Measurements from ENCODE around the gene LAGE3. TPM values are rescaled to one million over a fixed set of nuclear protein-coding genes. Genes with fewer than 3 reads are reported as not detected.

Gene LAGE3
- total RNA-seq, 4 donors from 2014 or later = 8.0 to 44.4 (median 28.6) TPM

DNA sequence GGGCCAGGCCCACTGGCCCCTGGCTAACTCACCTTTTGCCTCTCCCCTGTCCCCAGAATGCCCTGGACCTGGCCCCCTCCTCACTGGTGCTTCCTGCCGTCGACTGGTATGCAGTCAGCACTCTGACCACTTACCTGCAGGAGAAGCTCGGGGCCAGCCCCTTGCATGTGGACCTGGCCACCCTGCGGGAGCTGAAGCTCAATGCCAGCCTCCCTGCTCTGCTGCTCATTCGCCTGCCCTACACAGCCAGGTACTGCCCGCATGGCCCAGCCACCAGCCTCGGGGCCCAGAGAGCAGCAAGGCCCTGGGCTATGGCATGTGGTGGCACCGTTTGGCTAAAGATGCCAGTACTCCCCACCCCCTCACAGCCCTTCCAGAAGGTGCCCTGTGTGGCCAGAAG lies 46.9 kb downstream of the LAGE3 start:
- peaks cover 35% of the 10 kb centered on the region for H3K36me3 ChIP-seq
- WGBS = 85% methylated on average over 4 of the region's 8 CpGs
- no peak overlapping the region for H3K27ac ChIP-seq
- no peak for TF ChIP-seq EP300 (IDR thresholded peaks at IDR 0.05)
- no peaks in the 10 kb centered on the region for H3K9me3 ChIP-seq
- no peaks in the 10 kb centered on the region for H3K27me3 ChIP-seq
- DNase-seq (ENCODE audit: low spot score in 2 of 2) = no peak
- H3K4me3 ChIP-seq = no peak overlapping the region
- H3K4me1 ChIP-seq = peaks cover 20% of the 10 kb centered on the region

DNA sequence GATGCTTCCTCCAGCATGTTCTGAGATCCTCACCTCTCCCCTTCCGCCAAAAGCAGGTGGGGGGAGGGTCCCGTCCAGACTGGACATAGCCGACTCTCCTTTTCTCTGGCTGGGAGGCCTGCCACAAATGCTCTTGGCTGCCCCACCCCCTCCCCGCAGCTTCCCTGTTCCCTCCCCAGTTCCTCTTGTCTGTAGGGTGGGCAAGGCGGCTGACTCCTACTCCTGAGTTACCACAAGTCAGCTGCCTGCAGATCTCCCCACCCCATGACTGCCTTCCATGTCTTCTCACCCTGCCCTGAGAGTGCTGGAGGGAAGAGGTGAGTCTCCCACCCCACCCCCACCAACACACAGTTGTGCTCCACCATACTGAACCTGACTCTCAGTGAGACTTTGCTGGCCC lies 47.7 kb downstream of the LAGE3 start:
- Histone ChIP-seq H3K4me1 (peaks cover 20% of the 10 kb centered on the region), H3K27ac (no peak overlapping the region), H3K4me3 (no peak overlapping the region), H3K27me3 (no peaks in the 10 kb centered on the region), H3K36me3 (peaks cover 35% of the 10 kb centered on the region), H3K9me3 (no peaks in the 10 kb centered on the region)
- DNase-seq (ENCODE audit: low spot score in 2 of 2) = no peak
- whole genome bisulfite sequencing = 65% methylated on average over 5 of the region's 5 CpGs
- no peak for TF ChIP-seq POLR2AphosphoS5 (IDR thresholded peaks at IDR 0.05)

DNA sequence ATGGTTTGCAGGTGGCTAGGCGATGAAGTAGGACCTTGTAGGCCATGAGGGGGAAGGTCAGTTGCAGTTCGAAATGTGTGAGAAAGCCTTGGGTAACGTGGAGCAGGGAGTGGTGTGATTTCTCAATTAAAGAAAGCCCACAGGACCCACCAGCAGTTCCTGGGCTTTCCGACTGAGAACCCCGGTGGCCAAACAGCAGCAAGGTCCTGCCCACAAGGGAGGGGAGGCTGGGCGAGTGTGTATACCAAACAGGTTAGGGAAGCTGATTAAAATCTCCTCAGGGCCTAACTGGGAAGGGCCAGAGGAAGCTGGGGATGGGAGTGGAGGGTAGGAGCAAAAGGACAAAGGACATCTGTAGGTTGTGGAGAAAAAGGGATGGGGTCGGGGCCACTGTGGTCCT lies 48.2 kb downstream of the LAGE3 start:
- WGBS = 65% methylated on average over 7 of the region's 7 CpGs
- no peak for TF ChIP-seq POLR2AphosphoS5 (IDR thresholded peaks at IDR 0.05)
- TF ChIP-seq EP300 (IDR thresholded peaks at IDR 0.05) = no peak
- no peak for TF ChIP-seq POLR2A (IDR thresholded peaks at IDR 0.05)
- TF ChIP-seq, protein P1, sequence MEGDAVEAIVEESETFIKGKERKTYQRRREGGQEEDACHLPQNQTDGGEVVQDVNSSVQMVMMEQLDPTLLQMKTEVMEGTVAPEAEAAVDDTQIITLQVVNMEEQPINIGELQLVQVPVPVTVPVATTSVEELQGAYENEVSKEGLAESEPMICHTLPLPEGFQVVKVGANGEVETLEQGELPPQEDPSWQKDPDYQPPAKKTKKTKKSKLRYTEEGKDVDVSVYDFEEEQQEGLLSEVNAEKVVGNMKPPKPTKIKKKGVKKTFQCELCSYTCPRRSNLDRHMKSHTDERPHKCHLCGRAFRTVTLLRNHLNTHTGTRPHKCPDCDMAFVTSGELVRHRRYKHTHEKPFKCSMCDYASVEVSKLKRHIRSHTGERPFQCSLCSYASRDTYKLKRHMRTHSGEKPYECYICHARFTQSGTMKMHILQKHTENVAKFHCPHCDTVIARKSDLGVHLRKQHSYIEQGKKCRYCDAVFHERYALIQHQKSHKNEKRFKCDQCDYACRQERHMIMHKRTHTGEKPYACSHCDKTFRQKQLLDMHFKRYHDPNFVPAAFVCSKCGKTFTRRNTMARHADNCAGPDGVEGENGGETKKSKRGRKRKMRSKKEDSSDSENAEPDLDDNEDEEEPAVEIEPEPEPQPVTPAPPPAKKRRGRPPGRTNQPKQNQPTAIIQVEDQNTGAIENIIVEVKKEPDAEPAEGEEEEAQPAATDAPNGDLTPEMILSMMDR (IDR thresholded peaks at IDR 0.05) = no peak
- H3K4me1 ChIP-seq = peaks cover 20% of the 10 kb centered on the region
- H3K4me3 ChIP-seq = no peak overlapping the region
- peaks cover 35% of the 10 kb centered on the region for H3K36me3 ChIP-seq
- DNase-seq (ENCODE audit: low spot score in 2 of 2) = peak in 1 of 2 donors; percentile 61
- H3K27ac ChIP-seq = no peak overlapping the region
- H3K27me3 ChIP-seq = no peaks in the 10 kb centered on the region
- no peaks in the 10 kb centered on the region for H3K9me3 ChIP-seq

- Histone ChIP-seq H3K4me3 (no peak overlapping the region), H3K36me3 (peaks cover 34% of the 10 kb centered on the region), H3K27ac (no peak overlapping the region), H3K4me1 (peaks cover 20% of the 10 kb centered on the region), H3K27me3 (no peaks in the 10 kb centered on the region), H3K9me3 (no peaks in the 10 kb centered on the region)
- DNase-seq (ENCODE audit: low spot score in 2 of 2) = no peak
- TF ChIP-seq EP300 (IDR thresholded peaks at IDR 0.05) (no peak), POLR2AphosphoS5 (IDR thresholded peaks at IDR 0.05) (no peak), POLR2A (IDR thresholded peaks at IDR 0.05) (no peak)
- TF ChIP-seq, protein P1 (IDR thresholded peaks at IDR 0.05) = no peak
- WGBS = 77% methylated on average over 6 of the region's 6 CpGs
Measured at GRCh38 chrX:154430479-154430878, 48.6 kb downstream of the LAGE3 start.

DNA sequence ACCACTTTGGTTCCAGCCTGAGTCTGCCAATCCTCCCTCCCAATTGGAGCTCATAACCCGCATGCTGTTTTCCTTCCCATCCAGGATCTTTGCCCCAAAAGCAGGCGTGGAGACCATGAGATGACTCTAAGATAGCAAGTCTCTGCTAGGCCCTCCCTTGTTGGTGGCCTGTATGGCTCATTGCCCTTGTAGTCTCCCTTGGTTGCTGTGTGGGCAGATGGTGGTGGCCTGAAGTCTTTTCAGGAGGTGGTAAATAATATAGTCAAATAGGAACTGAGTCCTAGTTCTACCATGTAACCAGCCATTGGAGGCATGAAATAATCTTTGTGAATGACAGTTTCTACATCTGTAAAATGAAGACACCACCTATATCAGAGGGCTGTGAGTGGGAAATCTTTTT lies 49.4 kb downstream of the LAGE3 start:
- TF ChIP-seq POLR2AphosphoS5 (IDR thresholded peaks at IDR 0.05) = no peak
- TF ChIP-seq, protein P1 (IDR thresholded peaks at IDR 0.05) = no peak
- no peak for TF ChIP-seq POLR2A (IDR thresholded peaks at IDR 0.05)
- no peak for TF ChIP-seq EP300 (IDR thresholded peaks at IDR 0.05)
- peaks cover 20% of the 10 kb centered on the region for H3K4me1 ChIP-seq
- WGBS = 88% methylated on average over 2 of the region's 2 CpGs
- peak overlapping the region; percentile 69 for H3K4me3 ChIP-seq
- no peaks in the 10 kb centered on the region for H3K9me3 ChIP-seq
- no peak overlapping the region for H3K27ac ChIP-seq
- H3K27me3 ChIP-seq = no peaks in the 10 kb centered on the region
- DNase-seq (ENCODE audit: low spot score in 2 of 2) = no peak
- H3K36me3 ChIP-seq = peaks cover 26% of the 10 kb centered on the region

- 62% methylated on average over 42 of the region's 87 CpGs for WGBS
- peak in 1 of 3 donors; percentile 73 for TF ChIP-seq POLR2AphosphoS5 (IDR thresholded peaks at IDR 0.05)
- TF ChIP-seq, protein P1 (IDR thresholded peaks at IDR 0.05) = no peak
- Histone ChIP-seq H3K4me1 (peaks cover 20% of the 10 kb centered on the region), H3K4me3 (peak within 1 kb of the TSS; percentile 69), H3K36me3 (peaks cover 15% of the 10 kb centered on the region), H3K9me3 (no peaks in the 10 kb centered on the region), H3K27ac (peak within 1 kb of the TSS; percentile 83), H3K27me3 (no peaks in the 10 kb centered on the region)
- peak; percentile 94 to 95 for DNase-seq (ENCODE audit: low spot score in 2 of 2)
Measured at GRCh38 chrX:154428176-154429171, 50.6 kb downstream of the LAGE3 start, which contains the start of gene ATP6AP1. TSS of gene ATP6AP1 (plus strand) at chrX:154428677. CDS start at chrX:154428693, 16 bp downstream.

Data from suprapubic skin (tissue), 4 donors.